SK-N-MC (cell line): Measurements from ENCODE around the gene PRR16.
"Not testable (repeated sequence)": the region's sequence is repeated elsewhere in the genome, so short reads cannot be mapped to it uniquely, and the experiment has no call there.

Source experiments
- DNase-seq: peaks from one replicate; pipeline ENCODE4 v3.0.0-alpha.2; 2011; ENCODE audit warnings: low read depth, low spot score
- H3K27ac ChIP-seq: fragments of 200-600 bp; sonication (generic); 2 replicates; pipeline ENCODE4 v1.5.1; 2016; ENCODE audit warnings: mixed run types
- H3K36me3 ChIP-seq: fragments of 200-600 bp; sonication (generic); 2 replicates; pipeline ENCODE4 v1.6.1; 2017; ENCODE audit warnings: antibody characterized with exemption, low read length, mixed read lengths; ENCODE audit not compliant: insufficient read depth
- H3K4me3 ChIP-seq: fragments of 200-600 bp; sonication (generic); 2 replicates; pipeline ENCODE4 v1.5.1; 2016
- H3K9ac ChIP-seq: fragments of 200-600 bp; sonication (generic); 2 replicates; pipeline ENCODE4 v1.8.0; 2017; ENCODE audit warnings: mixed run types, mixed read lengths; ENCODE audit not compliant: insufficient read length
- H3K9me3 ChIP-seq: fragments of 200-600 bp; sonication (generic); 2 replicates; pipeline ENCODE4 v1.6.1; 2017; ENCODE audit warnings: low read depth, mild to moderate bottlenecking, antibody characterized with exemption, low read length, moderate library complexity, mixed read lengths
- EZH2 ChIP-seq: fragments of 200-600 bp; sonication (generic); IDR thresholded peaks from one replicate; pipeline ENCODE4 v1.6.1; 2017; ENCODE audit warnings: antibody characterized with exemption
- FOXP2 ChIP-seq: optimal IDR thresholded peaks from 2 replicates; pipeline ENCODE3; 2011; ENCODE audit warnings: mild to moderate bottlenecking, moderate library complexity; ENCODE audit not compliant: insufficient read depth; ENCODE audit errors: extremely low read length, control extremely low read depth
- POLR2AphosphoS5 ChIP-seq: IDR thresholded peaks from 2 replicates; pipeline ENCODE4 v1.6.1; 2012; ENCODE audit warnings: mild to moderate bottlenecking, low read depth, low read length, borderline replicate concordance

Gene PRR16

DNA sequence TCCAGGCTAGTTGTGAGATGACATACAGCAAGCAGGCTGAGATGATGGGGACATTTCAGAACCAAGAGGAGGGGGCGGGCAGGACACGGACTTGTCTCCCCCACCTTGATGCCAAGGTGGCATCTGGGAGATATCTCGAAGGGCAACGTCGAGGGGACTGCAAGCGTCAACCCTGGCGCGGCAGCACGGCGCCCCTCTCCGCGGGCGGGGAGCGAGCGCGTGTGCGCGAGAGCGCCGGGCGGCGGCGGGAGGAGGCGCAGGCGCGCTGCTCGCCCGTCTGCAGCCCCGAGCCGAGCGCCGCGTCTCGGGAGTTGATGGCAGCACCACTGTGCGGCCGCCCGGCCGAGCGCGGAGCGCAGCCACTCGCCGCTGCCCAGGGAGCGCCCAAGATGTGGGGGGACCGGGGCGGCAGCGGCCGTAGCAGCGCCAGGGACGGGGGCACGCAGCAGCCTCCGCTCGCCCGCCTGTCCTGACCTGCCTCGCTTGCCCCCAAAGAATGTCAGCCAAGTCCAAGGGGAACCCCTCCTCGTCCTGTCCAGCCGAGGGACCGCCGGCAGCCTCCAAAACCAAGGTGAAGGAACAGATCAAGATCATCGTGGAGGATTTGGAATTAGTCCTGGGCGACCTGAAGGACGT lies at the start of gene PRR16:
PRR16 (plus strand) TSS at position 310 of the 636 bp plus-strand sequence.
- Histone ChIP-seq H3K27ac (no peak within 1 kb of the TSS), H3K9ac (no peak within 1 kb of the TSS), H3K9me3 (no peaks in the 10 kb centered on the region), H3K4me3 (peak within 1 kb of the TSS; percentile 87), H3K36me3 (no peaks in the 10 kb centered on the region)
- no peak for DNase-seq
- TF ChIP-seq FOXP2, result no peak
- TF ChIP-seq POLR2AphosphoS5, result no peak
- no peak for TF ChIP-seq EZH2

DNA sequence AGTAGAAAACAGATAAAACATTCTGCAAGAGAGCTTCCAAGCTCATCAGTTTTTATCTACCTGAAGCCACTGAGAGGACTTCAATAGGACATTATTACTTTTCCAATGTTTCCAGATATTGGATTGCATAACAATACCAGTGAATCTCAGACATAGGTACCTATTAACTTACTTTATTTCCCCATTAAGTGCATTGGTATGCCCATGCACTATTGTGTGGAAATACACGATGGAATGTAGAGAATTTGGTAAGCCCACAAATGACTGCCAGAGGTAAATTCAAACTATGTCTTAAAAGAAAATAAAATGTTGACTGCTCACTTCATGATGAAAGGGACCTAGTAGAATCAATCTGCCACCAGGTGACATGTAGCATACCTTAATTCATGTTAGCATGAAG lies 48.1 kb upstream of the PRR16 start:
- Histone ChIP-seq H3K36me3 (no peaks in the 10 kb centered on the region), H3K4me3 (no peak overlapping the region), H3K9me3 (no peaks in the 10 kb centered on the region), H3K9ac (no peak overlapping the region), H3K27ac (no peak overlapping the region)
- DNase-seq, result no peak
- TF ChIP-seq FOXP2 (no peak), POLR2AphosphoS5 (no peak), EZH2 (no peak)

DNA sequence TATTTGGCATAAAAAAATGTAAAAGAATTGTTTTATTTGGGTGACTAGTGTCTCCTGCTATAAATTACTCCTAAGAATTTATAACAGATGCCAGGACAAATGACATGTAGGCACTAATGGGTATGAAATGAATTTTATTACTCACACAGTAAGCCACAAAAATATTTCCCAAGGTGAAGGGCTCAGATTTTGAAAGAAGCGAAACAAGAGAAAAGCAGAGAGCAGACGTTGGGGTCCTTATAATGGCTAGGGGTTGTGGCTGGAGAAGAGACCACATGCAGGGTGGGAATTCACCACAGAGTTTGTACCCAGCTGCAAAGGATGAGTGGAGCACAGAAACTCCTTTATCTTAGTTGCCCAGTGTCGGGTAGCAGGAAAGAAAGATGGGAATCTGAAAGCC lies 45.0 kb upstream of the PRR16 start:
- H3K36me3 ChIP-seq, result no peaks in the 10 kb centered on the region
- DNase-seq, result no peak
- H3K4me3 ChIP-seq, result no peak overlapping the region
- no peak overlapping the region for H3K27ac ChIP-seq
- no peak overlapping the region for H3K9ac ChIP-seq
- TF ChIP-seq EZH2 (no peak), POLR2AphosphoS5 (no peak), FOXP2 (no peak)
- no peaks in the 10 kb centered on the region for H3K9me3 ChIP-seq

GRCh38 chr5:120426633-120427275 lies 37.3 kb upstream of the PRR16 start:
- not testable (repeated sequence) for H3K9me3 ChIP-seq, DNase-seq, H3K9ac ChIP-seq, H3K27ac ChIP-seq, H3K4me3 ChIP-seq, H3K36me3 ChIP-seq

- Histone ChIP-seq H3K4me3 (no peak overlapping the region), H3K9me3 (no peaks in the 10 kb centered on the region), H3K27ac (no peak overlapping the region), H3K36me3 (no peaks in the 10 kb centered on the region), H3K9ac (no peak overlapping the region)
- DNase-seq, result no peak
- no peak for TF ChIP-seq EZH2
- no peak for TF ChIP-seq FOXP2
- no peak for TF ChIP-seq POLR2AphosphoS5
Observed at GRCh38 chr5:120430572-120430971, 33.5 kb upstream of the PRR16 start.

GRCh38 chr5:120432861-120433260 lies 31.2 kb upstream of the PRR16 start:
- TF ChIP-seq POLR2AphosphoS5, result no peak
- no peak for TF ChIP-seq EZH2
- no peak for TF ChIP-seq FOXP2
- no peak for DNase-seq
- Histone ChIP-seq H3K36me3 (no peaks in the 10 kb centered on the region), H3K9me3 (no peaks in the 10 kb centered on the region), H3K27ac (no peak overlapping the region), H3K9ac (no peak overlapping the region), H3K4me3 (no peak overlapping the region)

GRCh38 chr5:120435129-120435528 lies 29.0 kb upstream of the PRR16 start:
- TF ChIP-seq EZH2 (no peak), POLR2AphosphoS5 (no peak), FOXP2 (no peak)

DNA sequence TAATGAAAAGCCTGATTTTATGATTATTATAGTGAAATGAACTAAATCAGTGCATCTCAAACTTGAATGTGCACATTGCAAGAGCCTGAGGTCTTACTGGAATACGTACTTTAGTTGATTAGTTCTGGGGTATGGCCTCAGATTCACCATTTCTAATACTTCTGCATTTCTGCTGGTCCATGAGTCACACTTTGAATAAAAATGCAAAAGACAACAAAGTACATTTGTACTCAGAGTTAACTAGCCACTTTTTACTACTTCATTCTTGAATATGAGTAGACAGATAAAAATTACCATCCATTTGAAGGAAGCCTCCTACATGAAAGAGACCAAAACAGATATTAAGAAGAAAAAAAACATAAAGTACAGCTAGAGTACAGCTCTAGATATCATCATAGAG lies 27.1 kb upstream of the PRR16 start:
- no peak for DNase-seq
- H3K36me3 ChIP-seq, result no peaks in the 10 kb centered on the region
- no peak overlapping the region for H3K27ac ChIP-seq
- no peak overlapping the region for H3K4me3 ChIP-seq
- no peaks in the 10 kb centered on the region for H3K9me3 ChIP-seq
- TF ChIP-seq POLR2AphosphoS5 (no peak), EZH2 (no peak), FOXP2 (no peak)
- no peak overlapping the region for H3K9ac ChIP-seq

More at GRCh38 chr5:120435129-120435528, 29.0 kb upstream of the PRR16 start:
- no peak overlapping the region for H3K27ac ChIP-seq
- H3K9ac ChIP-seq, result no peak overlapping the region
- H3K4me3 ChIP-seq, result no peak overlapping the region
- H3K9me3 ChIP-seq, result no peaks in the 10 kb centered on the region
- H3K36me3 ChIP-seq, result no peaks in the 10 kb centered on the region
- no peak for DNase-seq

DNA sequence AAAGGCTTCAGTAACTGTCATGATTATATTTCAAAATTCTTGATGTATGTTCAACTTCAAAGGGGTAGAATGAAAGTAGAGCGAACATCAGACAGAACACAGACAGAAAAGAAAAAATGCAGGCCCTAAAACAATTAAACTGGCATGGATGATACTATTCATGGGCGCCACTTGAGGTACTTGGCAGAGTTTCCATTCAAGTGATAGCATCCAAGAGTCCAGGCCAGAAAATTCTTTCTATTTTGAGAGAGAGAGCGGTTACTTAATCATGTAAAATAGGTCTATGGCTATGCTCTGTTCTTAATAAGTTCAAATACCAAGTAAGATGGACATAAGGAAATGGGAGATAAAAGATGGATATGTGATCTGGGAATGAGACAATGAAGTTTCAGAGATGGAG lies 21.4 kb upstream of the PRR16 start:
- no peak for TF ChIP-seq FOXP2
- no peak for TF ChIP-seq EZH2
- no peak for TF ChIP-seq POLR2AphosphoS5
- Histone ChIP-seq H3K9me3 (no peaks in the 10 kb centered on the region), H3K27ac (no peak overlapping the region), H3K4me3 (no peak overlapping the region), H3K36me3 (no peaks in the 10 kb centered on the region), H3K9ac (no peak overlapping the region)
- DNase-seq, result no peak
